Lower lobe of right lung (tissue), 2 donors: ENCODE measurements around the gene PLCL2. TPM values are rescaled to one million over a fixed set of nuclear protein-coding genes. Genes with fewer than 3 reads are reported as not detected.

Source experiments
- ATAC-seq, 2 donors: fragments of 200-7000 bp; cut with Tn5 transposase; one replicate each; pipeline ENCODE4 v1.9.1; 2020 to 2022; ENCODE audit warnings: mild to moderate bottlenecking in 2 of 2, moderate library complexity in 2 of 2
- DNase-seq: peaks from one replicate; pipeline ENCODE4 v3.0.0-alpha.2; 2020
- H3K27ac ChIP-seq: fragments of 200-600 bp; one replicate; pipeline ENCODE4 v1.8.0; 2022
- H3K27me3 ChIP-seq: fragments of 200-600 bp; one replicate; pipeline ENCODE4 v1.8.0; 2022; ENCODE audit warnings: low read depth
- H3K36me3 ChIP-seq: fragments of 200-600 bp; one replicate; pipeline ENCODE4 v1.8.0; 2022; ENCODE audit warnings: mild to moderate bottlenecking
- H3K4me1 ChIP-seq: fragments of 200-600 bp; one replicate; pipeline ENCODE4 v1.8.0; 2022
- H3K4me3 ChIP-seq: fragments of 200-600 bp; one replicate; pipeline ENCODE4 v1.8.0; 2022; ENCODE audit warnings: mild to moderate bottlenecking
- H3K9me3 ChIP-seq: fragments of 200-600 bp; one replicate; pipeline ENCODE4 v1.8.0; 2022
- intact Hi-C: fragments of 100-400 bp; cut with DNase I; formaldehyde crosslinking; loops from one replicate; pipeline ENCODE4 v1.11.0; 2022
- total RNA-seq: library from RNA; stranded (reverse); fragmentation: NEBNext Ultra II Directional; extraction: Animal tissue kit (Norgen Biotek cat#: 25700); gene quantifications from one replicate; pipeline ENCODE4 v1.2.1, GENCODE V29; 2021
- TF ChIP-seq, protein P1 (sequence below): fragments of 200-600 bp; IDR thresholded peaks from one replicate; pipeline ENCODE4 v1.8.0; 2022; ENCODE audit warnings: antibody characterized with exemption, mild to moderate bottlenecking
- donor health status: DM: no; HTN: yes; CAD: no; lungs with severe emphysema.

PLCL2 gene
- total RNA-seq, 1 donor from 2014 or later, result 12.1 TPM

DNA sequence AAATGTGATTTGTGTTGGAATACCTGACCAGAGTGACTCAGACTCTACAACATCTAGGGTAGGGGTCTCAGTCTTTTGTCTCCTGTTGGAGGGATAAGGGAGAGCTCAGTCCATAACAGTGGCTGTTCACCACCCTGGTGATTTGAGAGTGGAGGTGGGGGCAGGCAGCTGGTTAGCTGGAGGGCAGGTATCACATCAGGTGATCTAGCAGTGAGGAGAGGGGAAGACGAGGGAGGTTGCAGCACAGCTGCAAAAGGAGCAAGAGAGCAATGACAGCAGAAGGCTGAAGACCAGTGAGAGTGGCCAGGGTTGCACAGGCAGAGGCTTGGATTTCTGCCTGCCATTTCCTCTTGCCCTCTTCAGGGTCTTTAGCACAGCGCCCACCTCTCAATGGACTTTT lies 38.4 kb downstream of the PLCL2 start:
- Histone ChIP-seq H3K36me3 (no peaks in the 10 kb centered on the region), H3K4me3 (no peak overlapping the region), H3K9me3 (no peaks in the 10 kb centered on the region), H3K27me3 (no peaks in the 10 kb centered on the region), H3K4me1 (no peaks in the 10 kb centered on the region), H3K27ac (no peak overlapping the region)
- TF ChIP-seq, protein P1, sequence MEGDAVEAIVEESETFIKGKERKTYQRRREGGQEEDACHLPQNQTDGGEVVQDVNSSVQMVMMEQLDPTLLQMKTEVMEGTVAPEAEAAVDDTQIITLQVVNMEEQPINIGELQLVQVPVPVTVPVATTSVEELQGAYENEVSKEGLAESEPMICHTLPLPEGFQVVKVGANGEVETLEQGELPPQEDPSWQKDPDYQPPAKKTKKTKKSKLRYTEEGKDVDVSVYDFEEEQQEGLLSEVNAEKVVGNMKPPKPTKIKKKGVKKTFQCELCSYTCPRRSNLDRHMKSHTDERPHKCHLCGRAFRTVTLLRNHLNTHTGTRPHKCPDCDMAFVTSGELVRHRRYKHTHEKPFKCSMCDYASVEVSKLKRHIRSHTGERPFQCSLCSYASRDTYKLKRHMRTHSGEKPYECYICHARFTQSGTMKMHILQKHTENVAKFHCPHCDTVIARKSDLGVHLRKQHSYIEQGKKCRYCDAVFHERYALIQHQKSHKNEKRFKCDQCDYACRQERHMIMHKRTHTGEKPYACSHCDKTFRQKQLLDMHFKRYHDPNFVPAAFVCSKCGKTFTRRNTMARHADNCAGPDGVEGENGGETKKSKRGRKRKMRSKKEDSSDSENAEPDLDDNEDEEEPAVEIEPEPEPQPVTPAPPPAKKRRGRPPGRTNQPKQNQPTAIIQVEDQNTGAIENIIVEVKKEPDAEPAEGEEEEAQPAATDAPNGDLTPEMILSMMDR, result no peak
- ATAC-seq (no peak), DNase-seq (no peak)
- intact Hi-C loops, result no loop called here

DNA sequence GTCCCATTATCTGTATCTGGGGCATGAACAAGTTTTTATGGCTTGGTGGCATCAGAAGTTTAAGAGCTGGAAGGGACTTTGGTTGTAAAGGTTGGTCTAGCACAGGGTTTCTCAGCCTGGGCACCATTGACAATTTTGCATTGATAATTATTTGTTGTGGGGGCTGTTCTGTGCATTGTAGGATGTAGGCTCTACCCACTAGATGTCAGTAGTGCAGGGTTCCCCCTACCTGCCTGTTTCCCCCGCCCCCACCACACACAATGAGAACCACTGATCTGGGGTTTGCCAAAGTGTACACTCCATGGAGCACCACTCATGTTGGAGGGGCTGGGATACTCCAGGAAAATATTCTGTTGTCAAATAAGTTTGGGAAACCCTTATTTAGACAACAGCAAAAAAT lies 42.7 kb downstream of the PLCL2 start:
- DNase-seq (no peak), ATAC-seq (no peak)
- intact Hi-C loops, result no loop called here
- Histone ChIP-seq H3K27ac (no peak overlapping the region), H3K4me3 (no peak overlapping the region), H3K9me3 (no peaks in the 10 kb centered on the region), H3K27me3 (no peaks in the 10 kb centered on the region), H3K4me1 (peaks cover 4% of the 10 kb centered on the region), H3K36me3 (no peaks in the 10 kb centered on the region)
- TF ChIP-seq, protein P1, result no peak

DNA sequence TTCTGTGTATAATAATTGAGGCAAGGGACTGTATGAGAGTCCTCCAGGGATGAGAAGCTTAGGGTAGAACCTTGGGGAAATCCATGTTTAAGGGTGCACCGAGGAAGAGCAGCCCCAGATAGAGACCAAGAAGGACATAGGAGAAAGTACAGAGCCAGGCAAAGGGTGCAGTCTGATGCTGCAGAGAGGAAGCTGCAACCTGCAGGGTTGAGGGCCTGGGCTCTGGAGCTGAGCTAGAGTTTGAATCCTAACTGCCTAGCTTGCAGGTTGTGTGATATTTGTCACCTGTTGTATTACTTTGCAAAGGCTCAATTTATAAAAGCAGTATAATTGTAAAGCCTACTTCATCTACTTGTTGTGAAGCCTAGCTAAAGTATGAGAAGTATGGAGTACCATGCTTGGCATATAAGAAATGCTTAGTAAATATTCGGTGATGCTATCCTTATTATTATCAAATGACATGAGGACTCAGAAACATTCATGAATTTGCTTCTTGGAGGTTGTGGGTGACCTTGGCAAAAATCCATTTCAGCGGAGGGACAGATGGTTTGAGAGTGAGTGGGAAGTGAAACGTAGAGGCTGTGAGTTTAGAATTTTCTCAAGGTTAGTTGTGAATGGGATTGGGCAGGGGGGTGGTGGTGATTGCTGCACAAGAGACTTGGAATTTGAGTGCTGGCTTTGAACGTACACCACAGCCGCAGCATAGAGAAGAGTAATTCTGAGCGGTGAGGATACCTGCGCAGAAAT lies 43.8 kb downstream of the PLCL2 start:
- Histone ChIP-seq H3K4me3 (no peak overlapping the region), H3K27ac (no peak overlapping the region), H3K36me3 (no peaks in the 10 kb centered on the region), H3K4me1 (peaks cover 4% of the 10 kb centered on the region), H3K9me3 (no peaks in the 10 kb centered on the region), H3K27me3 (no peaks in the 10 kb centered on the region)
- ATAC-seq, result no peak
- TF ChIP-seq, protein P1, result no peak
- DNase-seq, result no peak
- intact Hi-C loops, result no loop called here

DNA sequence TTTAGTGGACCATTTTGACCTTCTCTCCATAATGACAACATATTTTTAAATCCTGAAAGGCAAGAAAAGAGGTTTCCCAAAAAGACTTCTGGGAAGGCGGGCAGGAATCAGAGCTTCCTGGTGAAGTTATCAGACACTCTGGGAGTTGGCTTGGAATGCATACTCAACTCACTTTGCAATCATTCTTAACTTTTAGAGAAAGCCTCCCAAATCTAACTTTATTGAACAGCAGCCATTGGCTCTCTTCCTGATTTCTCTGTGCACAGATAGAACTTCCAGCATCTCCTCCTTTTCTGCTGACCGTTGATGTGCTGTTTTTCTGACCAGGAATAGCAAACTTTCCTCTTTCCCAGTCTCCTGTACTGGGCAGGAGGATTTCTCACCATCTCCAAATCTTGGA lies 44.6 kb downstream of the PLCL2 start:
- Histone ChIP-seq H3K4me3 (no peak overlapping the region), H3K9me3 (no peaks in the 10 kb centered on the region), H3K4me1 (peaks cover 4% of the 10 kb centered on the region), H3K36me3 (no peaks in the 10 kb centered on the region), H3K27ac (no peak overlapping the region), H3K27me3 (no peaks in the 10 kb centered on the region)
- DNase-seq, result no peak
- no peak for ATAC-seq
- TF ChIP-seq, protein P1, result no peak
- intact Hi-C loops, result no loop called here

DNA sequence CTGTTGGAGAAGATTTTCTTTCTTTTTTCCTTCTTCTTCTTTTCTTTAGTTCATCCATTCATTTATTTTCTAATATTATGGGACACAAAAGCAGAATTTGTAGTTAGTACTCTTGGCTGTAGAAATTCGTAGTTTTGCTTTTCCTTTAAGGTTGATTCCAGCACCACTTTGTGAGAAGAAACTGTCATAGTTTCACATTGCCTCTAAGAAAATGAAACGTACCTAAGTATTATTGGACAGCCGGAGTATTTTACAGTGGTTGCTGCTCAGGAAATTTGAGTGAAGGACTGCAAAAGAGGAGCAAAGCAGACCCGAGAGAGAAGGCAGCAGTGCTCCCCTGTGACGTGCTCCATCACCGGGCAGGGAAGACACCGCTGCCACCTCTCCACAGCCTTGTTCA lies 48.1 kb downstream of the PLCL2 start:
- Histone ChIP-seq H3K4me3 (no peak overlapping the region), H3K9me3 (no peaks in the 10 kb centered on the region), H3K36me3 (no peaks in the 10 kb centered on the region), H3K27ac (no peak overlapping the region), H3K4me1 (peaks cover 4% of the 10 kb centered on the region), H3K27me3 (no peaks in the 10 kb centered on the region)
- intact Hi-C loops, result no loop called here
- DNase-seq, result no peak
- TF ChIP-seq, protein P1, result no peak
- ATAC-seq, result no peak
